Hepatocyte (in vitro differentiated cells): ENCODE data around the gene GRID1. TPM values are rescaled to one million over a fixed set of nuclear protein-coding genes. Genes with fewer than 3 reads are reported as not detected.

ENCODE experiments used
- DNase-seq: peaks from one replicate; pipeline ENCODE4 v3.0.0-alpha.2; 2016; ENCODE audit warnings: low spot score
- H2AFZ ChIP-seq: fragments of 200-600 bp; sonication (generic); 2 replicates; pipeline ENCODE4 v1.6.0; 2016; ENCODE audit warnings: antibody characterized with exemption, mild to moderate bottlenecking
- H3K27ac ChIP-seq: fragments of 200-600 bp; sonication (generic); 2 replicates; pipeline ENCODE4 v1.5.1; 2016; ENCODE audit warnings: mild to moderate bottlenecking
- H3K27me3 ChIP-seq: fragments of 200-600 bp; sonication (generic); 2 replicates; pipeline ENCODE4 v1.6.1; 2016
- H3K36me3 ChIP-seq: fragments of 200-600 bp; sonication (generic); replicated peaks from 2 replicates; pipeline ENCODE4 v1.5.1; 2016; ENCODE audit warnings: low read depth; ENCODE audit not compliant: insufficient read depth
- H3K4me1 ChIP-seq: fragments of 200-600 bp; sonication (generic); 2 replicates; pipeline ENCODE4 v1.5.1; 2016; ENCODE audit warnings: mild to moderate bottlenecking, moderate library complexity; ENCODE audit not compliant: insufficient read depth
- H3K4me2 ChIP-seq: fragments of 200-600 bp; sonication (generic); 2 replicates; pipeline ENCODE4 v1.6.0; 2016
- H3K4me3 ChIP-seq: fragments of 200-600 bp; sonication (generic); 2 replicates; pipeline ENCODE4 v1.5.1; 2016; ENCODE audit warnings: mild to moderate bottlenecking
- H3K79me2 ChIP-seq: fragments of 200-600 bp; sonication (generic); 2 replicates; pipeline ENCODE4 v1.6.0; 2017; ENCODE audit warnings: mild to moderate bottlenecking
- H3K9me2 ChIP-seq: fragments of 200-600 bp; sonication (generic); replicated peaks from 2 replicates; pipeline ENCODE4 v1.6.0; 2017; ENCODE audit warnings: mild to moderate bottlenecking; ENCODE audit not compliant: insufficient read depth
- H3K9me3 ChIP-seq: fragments of 200-600 bp; sonication (generic); 2 replicates; pipeline ENCODE4 v1.5.1; 2016; ENCODE audit warnings: low read depth, mild to moderate bottlenecking
- H4K20me1 ChIP-seq: fragments of 200-600 bp; sonication (generic); 2 replicates; pipeline ENCODE4 v1.6.0; 2016; ENCODE audit warnings: mild to moderate bottlenecking; ENCODE audit not compliant: insufficient read depth, poor library complexity, severe bottlenecking
- CTCF ChIP-seq: fragments of 200-600 bp; sonication (generic); IDR thresholded peaks from 2 replicates; pipeline ENCODE4 v1.5.1; 2016; ENCODE audit warnings: antibody characterized with exemption, mild to moderate bottlenecking; ENCODE audit not compliant: poor library complexity
- EZH2 ChIP-seq: fragments of 200-600 bp; sonication (generic); IDR thresholded peaks from 2 replicates; pipeline ENCODE4 v1.6.1; 2016; ENCODE audit warnings: antibody characterized with exemption, mild to moderate bottlenecking, borderline replicate concordance
- EZH2phosphoT487 ChIP-seq: fragments of 200-600 bp; sonication (generic); IDR thresholded peaks from one replicate; pipeline ENCODE4 v1.6.1; 2018; ENCODE audit warnings: antibody characterized with exemption, mild to moderate bottlenecking, low read depth, moderate library complexity; ENCODE audit not compliant: unreplicated experiment, severe bottlenecking
- WGBS: methylation state at CpG from one replicate; pipeline ENCODE4 v1.1.6; 2016; ENCODE audit warnings: low lambda C conversion rate; ENCODE audit errors: missing lambda C conversion rate; 5-methylcytosine and 5-hydroxymethylcytosine counted together
- polyA plus RNA-seq: library from polyadenylated mRNA; unstranded; fragments of >200 nt; fragmentation: Nextera tagmentation; extraction: Ambion mirVana; gene quantifications from 2 replicates; pipeline ENCODE4 v1.2.1, GENCODE V29; 2016
- total RNA-seq: library from RNA; depleted of rRNA; stranded (reverse); fragments of >200 nt; gene quantifications from 2 replicates; pipeline ENCODE4 v1.2.3, GENCODE V29; 2014

GRID1 gene
- total and polyA plus RNA-seq, 2 experiments from 2014 or later = 0.07 to 0.37 TPM

- Histone ChIP-seq H3K79me2 (no peaks in the 10 kb centered on the region), H3K27ac (no peak overlapping the region), H3K4me3 (no peak overlapping the region), H3K9me2 (no peaks in the 10 kb centered on the region), H3K27me3 (no peaks in the 10 kb centered on the region), H3K36me3 (no peaks in the 10 kb centered on the region), H3K4me1 (no peaks in the 10 kb centered on the region), H3K9me3 (no peaks in the 10 kb centered on the region), H4K20me1 (no peaks in the 10 kb centered on the region), H3K4me2 (no peak overlapping the region), H2AFZ (no peak overlapping the region)
- DNase-seq = no peak
- WGBS = 84% methylated on average over 4 of the region's 4 CpGs
- TF ChIP-seq CTCF (no peak), EZH2 (no peak), EZH2phosphoT487 (no peak)
Observed at GRCh38 chr10:85674851-85675250, 691.7 kb downstream of the GRID1 start.

- no peaks in the 10 kb centered on the region for H3K27me3 ChIP-seq
- no peaks in the 10 kb centered on the region for H3K4me1 ChIP-seq
- no peak overlapping the region for H3K4me2 ChIP-seq
- no peak overlapping the region for H2AFZ ChIP-seq
- no peaks in the 10 kb centered on the region for H3K36me3 ChIP-seq
- no peaks in the 10 kb centered on the region for H4K20me1 ChIP-seq
- no peaks in the 10 kb centered on the region for H3K79me2 ChIP-seq
- H3K4me3 ChIP-seq = no peak overlapping the region
- no peaks in the 10 kb centered on the region for H3K9me2 ChIP-seq
- 67% methylated on average over 1 of the region's 1 CpG for WGBS
- no peaks in the 10 kb centered on the region for H3K9me3 ChIP-seq
- TF ChIP-seq CTCF (no peak), EZH2phosphoT487 (no peak)
- DNase-seq = no peak
- no peak overlapping the region for H3K27ac ChIP-seq
Observed at GRCh38 chr10:85673270-85673669, 693.3 kb downstream of the GRID1 start.

- Histone ChIP-seq H3K9me3 (no peaks in the 10 kb centered on the region), H3K79me2 (no peaks in the 10 kb centered on the region), H3K27me3 (no peaks in the 10 kb centered on the region), H2AFZ (no peak overlapping the region), H3K27ac (no peak overlapping the region), H3K4me3 (no peak overlapping the region), H4K20me1 (no peaks in the 10 kb centered on the region), H3K4me2 (no peak overlapping the region), H3K4me1 (no peaks in the 10 kb centered on the region), H3K9me2 (no peaks in the 10 kb centered on the region), H3K36me3 (no peaks in the 10 kb centered on the region)
- no peak for TF ChIP-seq EZH2
- WGBS = 96% methylated on average over 1 of the region's 1 CpG
- no peak for DNase-seq
Observed at GRCh38 chr10:85671530-85671929, 695.1 kb downstream of the GRID1 start.

- H3K4me2 ChIP-seq = peak overlapping the region; percentile 3
- no peak overlapping the region for H2AFZ ChIP-seq
- 100% methylated on average over 1 of the region's 1 CpG for WGBS
- no peaks in the 10 kb centered on the region for H3K4me1 ChIP-seq
- no peak for TF ChIP-seq EZH2phosphoT487
- no peak for TF ChIP-seq EZH2
- TF ChIP-seq CTCF = no peak
- no peaks in the 10 kb centered on the region for H3K9me3 ChIP-seq
- no peaks in the 10 kb centered on the region for H4K20me1 ChIP-seq
- H3K9me2 ChIP-seq = no peaks in the 10 kb centered on the region
- no peak overlapping the region for H3K4me3 ChIP-seq
- no peaks in the 10 kb centered on the region for H3K27me3 ChIP-seq
- no peaks in the 10 kb centered on the region for H3K79me2 ChIP-seq
- no peaks in the 10 kb centered on the region for H3K36me3 ChIP-seq
- DNase-seq = peak; percentile 17
- peak overlapping the region; percentile 51 for H3K27ac ChIP-seq
Observed at GRCh38 chr10:85668522-85668921, 698.1 kb downstream of the GRID1 start.
